Mucosa of descending colon (tissue), 3 donors: ENCODE results near the gene PTGER2. TPM values are rescaled to one million over a fixed set of nuclear protein-coding genes. Genes with fewer than 3 reads are reported as not detected.

ENCODE experiments used
- ATAC-seq: fragments of 200-7000 bp; cut with Tn5 transposase; one replicate; pipeline ENCODE4 v1.9.1; 2020; ENCODE audit warnings: mild to moderate bottlenecking, moderate library complexity
- DNase-seq, 3 donors: peaks; one replicate each; pipeline ENCODE4 v3.0.0-alpha.2; 2020
- H3K36me3 ChIP-seq: fragments of 200-600 bp; one replicate; pipeline ENCODE4 v1.8.0; 2021; ENCODE audit warnings: low read depth, mild to moderate bottlenecking
- H3K4me1 ChIP-seq: fragments of 200-600 bp; one replicate; pipeline ENCODE4 v1.8.0; 2021; ENCODE audit warnings: low read depth, mild to moderate bottlenecking
- H3K4me3 ChIP-seq: fragments of 200-600 bp; one replicate; pipeline ENCODE4 v1.8.0; 2021; ENCODE audit warnings: mild to moderate bottlenecking
- H3K9me3 ChIP-seq: fragments of 200-600 bp; one replicate; pipeline ENCODE4 v1.8.0; 2021; ENCODE audit warnings: mild to moderate bottlenecking
- intact Hi-C, 2 donors: fragments of 100-400 bp; cut with DNase I in 1 of 2; cut with micrococcal nuclease in 1 of 2; formaldehyde crosslinking; loops; one replicate each; pipeline versions ENCODE4 v1.11.0 to v1.11.1; 2022; cut with DNase I, micrococcal nuclease
- long read RNA-seq, 2 donors: library from polyadenylated mRNA; unstranded; transcript quantifications; one replicate each; pipeline ENCODE4 v2.0.0, GENCODE V29; 2019 to 2021
- total RNA-seq, 3 donors: library from RNA; stranded (reverse); fragmentation: NEBNext Ultra II Directional in 2 of 3; extraction: Animal tissue kit (Norgen Biotek cat#: 25700) in 2 of 3; gene quantifications; one replicate each; pipeline versions ENCODE4 v1.2.1 to v1.2.4, GENCODE V29; 2021 to 2023
- TF ChIP-seq, protein P1 (sequence below): fragments of 200-600 bp; IDR thresholded peaks from one replicate; pipeline ENCODE4 v1.8.0; 2022; ENCODE audit warnings: antibody characterized with exemption, mild to moderate bottlenecking
- donor health status: DM: no; HTN: no; CAD: no; lungs with moderate emphysema.
- donor health status: DM: no; HTN: no; CAD: no.
- donor health status: DM: no; HTN: yes; CAD: no.

The PTGER2 gene, protein sequence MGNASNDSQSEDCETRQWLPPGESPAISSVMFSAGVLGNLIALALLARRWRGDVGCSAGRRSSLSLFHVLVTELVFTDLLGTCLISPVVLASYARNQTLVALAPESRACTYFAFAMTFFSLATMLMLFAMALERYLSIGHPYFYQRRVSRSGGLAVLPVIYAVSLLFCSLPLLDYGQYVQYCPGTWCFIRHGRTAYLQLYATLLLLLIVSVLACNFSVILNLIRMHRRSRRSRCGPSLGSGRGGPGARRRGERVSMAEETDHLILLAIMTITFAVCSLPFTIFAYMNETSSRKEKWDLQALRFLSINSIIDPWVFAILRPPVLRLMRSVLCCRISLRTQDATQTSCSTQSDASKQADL
- 1 to 10 TPM; 3.2 to 8.1 (median 4.1) TPM for total RNA-seq
- long read RNA-seq, donor 1, partial matches to known transcripts = 0 of 4 reads
- long read RNA-seq, donor 1, other reads (novel, unspliced or antisense) = 0 of 4 reads
- long read RNA-seq, donor 2, transcript PTGER2-201 (2 exons, 2,383 nt) = major isoform, 9 of 9 reads
- long read RNA-seq, donor 2, partial matches to known transcripts = 0 of 9 reads
- long read RNA-seq, donor 2, other reads (novel, unspliced or antisense) = 0 of 9 reads

DNA sequence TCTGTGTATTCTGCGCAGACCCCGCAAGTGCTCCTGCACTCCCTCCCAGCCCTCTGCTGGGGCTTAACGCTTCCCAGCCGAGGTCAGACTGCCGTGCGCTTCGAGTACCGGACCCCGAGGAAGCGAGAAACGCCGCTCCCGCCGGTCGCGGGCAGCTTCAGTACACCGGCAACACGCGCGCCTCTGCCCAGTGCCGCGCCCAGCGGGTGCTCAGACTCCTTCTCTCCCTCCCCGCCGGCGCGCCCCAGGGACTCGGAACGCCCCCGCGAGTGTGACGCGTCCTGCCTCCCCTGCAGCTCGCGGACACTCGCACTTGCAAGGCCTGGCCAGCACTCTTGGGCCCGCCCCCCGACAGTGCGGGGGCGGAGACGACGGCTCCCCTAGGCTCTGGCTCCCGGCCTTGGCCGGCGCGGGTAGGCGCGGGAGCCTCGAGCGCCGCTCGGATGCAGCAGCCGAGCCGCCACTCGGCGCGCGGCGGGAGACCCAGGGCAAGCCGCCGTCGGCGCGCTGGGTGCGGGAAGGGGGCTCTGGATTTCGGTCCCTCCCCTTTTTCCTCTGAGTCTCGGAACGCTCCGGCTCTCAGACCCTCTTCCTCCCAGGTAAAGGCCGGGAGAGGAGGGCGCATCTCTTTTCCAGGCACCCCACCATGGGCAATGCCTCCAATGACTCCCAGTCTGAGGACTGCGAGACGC, at the start of gene PTGER2:
Gene PTGER2, plus strand, starts transcription at position 410 of the 692 bp plus-strand sequence. Its CDS starts 237 bp downstream, at position 647.
- Histone ChIP-seq H3K4me3 (peak within 1 kb of the TSS; percentile 38), H3K36me3 (no peaks in the 10 kb centered on the region), H3K4me1 (peaks cover 10% of the 10 kb centered on the region), H3K9me3 (no peaks in the 10 kb centered on the region)
- DNase-seq (peak; percentile 91 to 94 (median 94)), ATAC-seq (peak; percentile 83)
- intact Hi-C loops = no loop called here
- TF ChIP-seq, protein P1, sequence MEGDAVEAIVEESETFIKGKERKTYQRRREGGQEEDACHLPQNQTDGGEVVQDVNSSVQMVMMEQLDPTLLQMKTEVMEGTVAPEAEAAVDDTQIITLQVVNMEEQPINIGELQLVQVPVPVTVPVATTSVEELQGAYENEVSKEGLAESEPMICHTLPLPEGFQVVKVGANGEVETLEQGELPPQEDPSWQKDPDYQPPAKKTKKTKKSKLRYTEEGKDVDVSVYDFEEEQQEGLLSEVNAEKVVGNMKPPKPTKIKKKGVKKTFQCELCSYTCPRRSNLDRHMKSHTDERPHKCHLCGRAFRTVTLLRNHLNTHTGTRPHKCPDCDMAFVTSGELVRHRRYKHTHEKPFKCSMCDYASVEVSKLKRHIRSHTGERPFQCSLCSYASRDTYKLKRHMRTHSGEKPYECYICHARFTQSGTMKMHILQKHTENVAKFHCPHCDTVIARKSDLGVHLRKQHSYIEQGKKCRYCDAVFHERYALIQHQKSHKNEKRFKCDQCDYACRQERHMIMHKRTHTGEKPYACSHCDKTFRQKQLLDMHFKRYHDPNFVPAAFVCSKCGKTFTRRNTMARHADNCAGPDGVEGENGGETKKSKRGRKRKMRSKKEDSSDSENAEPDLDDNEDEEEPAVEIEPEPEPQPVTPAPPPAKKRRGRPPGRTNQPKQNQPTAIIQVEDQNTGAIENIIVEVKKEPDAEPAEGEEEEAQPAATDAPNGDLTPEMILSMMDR = no peak

DNA sequence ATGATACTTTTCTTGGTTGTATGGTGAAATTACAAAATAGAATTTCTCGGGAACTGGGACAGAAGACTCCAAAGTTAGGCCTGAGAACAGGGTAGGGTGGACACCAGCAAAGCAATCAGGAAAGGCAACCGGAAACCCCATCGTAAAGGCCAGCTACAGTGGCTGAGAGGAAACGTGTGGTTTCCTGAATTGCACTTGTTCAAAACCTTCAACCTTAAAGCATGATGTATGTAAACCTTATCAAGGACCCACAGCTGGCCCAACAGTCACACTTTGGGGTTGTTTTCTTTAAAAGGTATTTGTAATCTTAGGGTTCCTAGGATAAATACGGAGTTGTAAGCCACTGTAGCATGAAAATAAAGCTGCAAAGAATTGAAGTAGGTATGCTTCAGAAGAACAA, 48.9 kb upstream of the PTGER2 start:
- ATAC-seq (no peak), DNase-seq (no peak)
- no peaks in the 10 kb centered on the region for H3K36me3 ChIP-seq
- intact Hi-C loops = no loop called here
- TF ChIP-seq, protein P1 = no peak
- H3K4me1 ChIP-seq = peaks cover 17% of the 10 kb centered on the region
- no peak overlapping the region for H3K4me3 ChIP-seq
- H3K9me3 ChIP-seq = no peaks in the 10 kb centered on the region

DNA sequence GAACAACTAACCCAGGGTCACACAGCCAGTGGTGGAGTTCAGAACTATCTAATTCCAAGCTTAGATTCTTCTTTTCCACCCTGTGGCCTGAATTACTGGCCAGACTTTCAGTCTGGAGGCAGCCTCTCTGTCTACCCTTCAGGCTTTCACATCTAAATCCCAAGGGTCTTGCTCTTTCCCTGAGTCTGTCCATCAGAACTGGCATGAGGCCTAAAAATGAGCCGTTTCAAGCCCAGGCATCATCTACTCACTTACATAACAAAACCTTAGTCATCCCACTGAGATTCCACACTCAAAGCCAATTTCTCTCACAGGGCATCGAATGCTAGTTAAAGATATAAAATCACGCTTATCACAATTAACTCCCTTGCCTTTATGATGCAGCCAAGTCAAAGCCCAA, 47.9 kb upstream of the PTGER2 start:
- ATAC-seq (no peak), DNase-seq (no peak)
- Histone ChIP-seq H3K4me3 (no peak overlapping the region), H3K4me1 (peaks cover 17% of the 10 kb centered on the region), H3K9me3 (no peaks in the 10 kb centered on the region), H3K36me3 (no peaks in the 10 kb centered on the region)
- intact Hi-C loops = no loop called here
- TF ChIP-seq, protein P1 = no peak

DNA sequence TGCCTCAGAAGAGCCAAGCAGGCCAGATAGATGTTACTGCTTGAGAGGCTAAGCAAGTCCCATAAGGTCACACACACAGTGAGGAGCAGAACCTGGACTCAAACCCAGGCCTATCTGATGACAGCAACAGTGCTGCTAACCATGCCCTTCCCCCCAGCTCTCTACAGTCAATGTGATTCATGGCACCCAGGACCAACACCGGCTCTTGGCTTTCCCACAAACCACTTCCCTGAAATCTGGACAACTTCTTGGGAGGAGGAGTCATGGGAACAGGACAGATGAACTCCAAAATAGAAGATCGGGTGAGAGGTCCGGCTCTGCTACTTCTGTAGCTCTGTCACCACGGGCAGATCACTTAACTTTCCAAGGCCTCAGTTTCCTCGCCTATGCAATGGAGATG, 47.3 kb upstream of the PTGER2 start:
- H3K4me1 ChIP-seq = peaks cover 17% of the 10 kb centered on the region
- no peaks in the 10 kb centered on the region for H3K36me3 ChIP-seq
- H3K9me3 ChIP-seq = no peaks in the 10 kb centered on the region
- H3K4me3 ChIP-seq = no peak overlapping the region
- ATAC-seq = no peak
- TF ChIP-seq, protein P1 = no peak
- peak in 2 of 3 donors; percentile 26 to 27 for DNase-seq
- intact Hi-C loops = no loop called here

DNA sequence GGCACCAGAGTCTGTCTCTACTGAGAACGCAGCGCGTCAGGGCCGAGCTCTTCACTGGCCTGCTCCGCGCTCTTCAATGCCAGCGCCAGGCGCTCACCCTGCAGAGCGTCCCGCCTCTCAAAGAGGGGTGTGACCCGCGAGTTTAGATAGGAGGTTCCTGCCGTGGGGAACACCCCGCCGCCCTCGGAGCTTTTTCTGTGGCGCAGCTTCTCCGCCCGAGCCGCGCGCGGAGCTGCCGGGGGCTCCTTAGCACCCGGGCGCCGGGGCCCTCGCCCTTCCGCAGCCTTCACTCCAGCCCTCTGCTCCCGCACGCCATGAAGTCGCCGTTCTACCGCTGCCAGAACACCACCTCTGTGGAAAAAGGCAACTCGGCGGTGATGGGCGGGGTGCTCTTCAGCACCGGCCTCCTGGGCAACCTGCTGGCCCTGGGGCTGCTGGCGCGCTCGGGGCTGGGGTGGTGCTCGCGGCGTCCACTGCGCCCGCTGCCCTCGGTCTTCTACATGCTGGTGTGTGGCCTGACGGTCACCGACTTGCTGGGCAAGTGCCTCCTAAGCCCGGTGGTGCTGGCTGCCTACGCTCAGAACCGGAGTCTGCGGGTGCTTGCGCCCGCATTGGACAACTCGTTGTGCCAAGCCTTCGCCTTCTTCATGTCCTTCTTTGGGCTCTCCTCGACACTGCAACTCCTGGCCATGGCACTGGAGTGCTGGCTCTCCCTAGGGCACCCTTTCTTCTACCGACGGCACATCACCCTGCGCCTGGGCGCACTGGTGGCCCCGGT, 46.4 kb upstream of the PTGER2 start, which contains the start of gene PTGDR:
Gene PTGDR, plus strand, starts transcription at position 198 of the 778 bp plus-strand sequence. Its CDS starts 117 bp downstream, at position 315.
- peak; percentile 85 to 87 (median 87) for DNase-seq
- H3K36me3 ChIP-seq = no peaks in the 10 kb centered on the region
- TF ChIP-seq, protein P1 = no peak
- H3K4me3 ChIP-seq = peak within 1 kb of the TSS; percentile 56
- intact Hi-C loops = no loop called here
- H3K4me1 ChIP-seq = peaks cover 17% of the 10 kb centered on the region
- peak; percentile 90 for ATAC-seq
- H3K9me3 ChIP-seq = no peaks in the 10 kb centered on the region
